Left forelimb (tissue), 1 donor: ENCODE results near the gene GALNT7.
A peak's percentile ranks its signal among the peaks of the same experiment; 100 is the strongest.

Experiments used
- DNase-seq: peaks from one replicate; pipeline ENCODE4 v3.0.0-alpha.2; 2018; ENCODE audit warnings: low spot score

The GALNT7 gene

DNA sequence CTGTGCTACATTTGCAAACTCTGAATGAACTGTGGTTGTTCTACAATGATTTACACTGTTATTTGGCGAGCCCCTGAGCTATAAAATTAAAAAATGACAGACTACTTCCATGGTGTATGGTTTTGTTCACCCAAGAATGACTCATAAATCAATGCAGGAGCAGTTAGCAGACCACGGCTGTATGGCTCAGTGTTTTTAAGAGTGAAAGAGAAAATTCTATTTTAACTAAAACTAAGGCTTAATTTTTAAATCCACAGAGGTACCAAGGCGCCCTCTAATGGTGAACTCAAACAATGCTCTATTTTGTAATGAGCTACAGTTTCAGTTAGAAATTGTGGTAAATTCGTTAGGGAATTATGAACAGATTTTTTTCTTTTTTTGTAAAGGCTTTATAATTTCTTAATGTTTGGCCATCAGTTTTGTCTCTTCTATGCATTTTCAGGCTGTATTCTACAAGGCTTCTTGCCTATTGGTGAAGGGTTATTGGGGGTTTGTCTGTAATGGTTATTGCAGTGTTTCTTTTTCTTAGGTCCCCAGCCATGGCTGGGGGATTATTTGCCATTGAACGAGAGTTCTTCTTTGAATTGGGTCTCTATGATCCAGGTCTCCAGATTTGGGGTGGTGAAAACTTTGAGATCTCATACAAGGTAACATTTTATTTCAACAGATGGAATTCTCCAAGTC is 133.0 kb downstream of the GALNT7 start:
- no peak for DNase-seq

DNA sequence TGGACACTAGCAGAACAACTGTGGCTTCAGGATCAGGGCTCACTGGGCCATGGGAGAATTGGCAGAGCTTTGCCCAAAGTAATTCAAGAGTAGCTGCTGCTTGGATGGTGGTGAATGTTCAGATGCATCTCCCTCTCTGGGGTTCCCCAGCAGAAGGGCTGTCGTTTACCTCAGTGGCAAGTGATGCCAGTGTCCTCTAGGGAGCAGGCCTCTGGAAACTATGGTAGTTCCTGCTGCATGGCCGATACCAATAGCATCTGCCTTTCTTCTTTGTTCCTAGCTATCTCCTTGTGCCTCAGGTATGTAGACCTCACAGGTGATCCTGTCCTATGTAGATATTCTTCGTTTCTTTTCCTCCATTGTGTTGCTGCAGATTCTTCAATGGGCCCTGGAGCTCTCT is 139.2 kb downstream of the GALNT7 start:
- no peak for DNase-seq

DNA sequence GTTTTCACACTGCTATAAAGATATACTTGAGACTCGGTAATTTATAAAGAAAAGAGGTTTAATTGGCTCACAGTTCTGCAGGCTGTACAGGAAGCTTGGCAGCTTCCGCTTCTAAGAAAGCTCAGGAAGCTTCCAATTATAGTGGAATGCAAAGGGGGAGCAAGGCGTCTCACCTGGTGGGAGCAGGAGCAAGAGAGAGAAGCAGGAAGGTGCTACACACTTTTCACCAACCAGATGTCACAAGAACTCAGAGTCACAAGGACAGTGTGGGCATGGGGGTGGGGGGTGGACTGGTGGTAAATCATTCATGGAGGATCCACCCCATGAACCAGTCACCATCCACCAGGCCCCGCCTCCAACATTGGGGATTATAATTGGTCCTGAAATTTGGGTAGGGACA is 142.8 kb downstream of the GALNT7 start:
- DNase-seq = no peak

DNA sequence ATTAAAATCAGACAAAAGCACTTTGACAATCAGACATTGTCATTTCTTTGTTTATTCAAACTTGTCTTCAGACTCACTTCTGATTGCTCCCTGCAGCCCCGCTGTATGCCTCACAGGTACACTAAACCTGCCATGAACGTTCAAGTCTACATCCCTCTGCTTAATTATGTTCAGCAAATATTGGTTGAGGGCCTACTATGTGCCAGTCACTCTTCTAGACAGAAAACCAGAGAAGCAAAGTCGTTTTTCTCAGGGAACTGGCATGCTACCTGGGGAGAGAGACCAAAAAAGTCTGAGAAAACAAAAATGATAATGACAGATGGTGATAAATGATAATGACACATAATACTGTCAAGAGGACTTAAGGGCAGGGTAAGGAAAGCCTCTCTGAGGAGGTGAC is 146.1 kb downstream of the GALNT7 start:
- DNase-seq = no peak

DNA sequence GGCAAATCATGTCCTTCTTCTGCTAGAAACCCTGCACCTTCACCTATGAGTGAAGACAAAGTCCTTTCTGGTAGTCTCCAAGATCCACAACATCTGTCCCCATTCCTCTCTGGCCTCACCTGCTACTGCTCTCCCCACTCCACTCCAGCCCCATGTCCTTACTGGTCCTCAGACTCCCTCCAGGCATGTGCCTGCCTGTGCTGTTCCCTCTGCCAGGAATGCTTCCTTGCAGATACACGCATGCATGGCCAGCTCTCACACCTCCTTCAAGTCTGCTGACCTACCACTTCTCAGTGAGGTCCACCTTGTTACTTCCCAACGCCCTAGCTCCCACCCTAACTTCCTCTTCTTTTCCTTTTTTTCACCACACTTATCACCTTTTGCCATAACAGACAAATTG is 147.4 kb downstream of the GALNT7 start:
- DNase-seq = no peak

DNA sequence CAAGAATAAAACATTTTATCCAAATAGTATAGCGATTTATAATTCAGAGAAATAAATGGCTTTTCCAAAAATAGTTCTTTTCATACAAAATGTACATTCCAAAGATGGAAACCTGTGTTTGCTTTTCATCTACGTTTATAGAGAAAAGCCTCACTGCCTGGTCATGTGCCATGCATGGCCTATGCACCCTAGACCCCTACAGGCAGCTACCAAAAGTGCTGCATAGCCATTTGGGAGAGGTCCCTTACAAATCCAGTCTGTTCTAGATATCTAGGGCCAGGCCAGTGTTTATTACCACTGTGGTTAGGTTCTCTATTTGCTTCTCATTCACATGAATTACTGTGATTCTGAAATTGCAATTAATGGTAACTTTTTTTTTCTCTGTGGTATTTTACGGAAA is 148.4 kb downstream of the GALNT7 start:
- DNase-seq = no peak

DNA sequence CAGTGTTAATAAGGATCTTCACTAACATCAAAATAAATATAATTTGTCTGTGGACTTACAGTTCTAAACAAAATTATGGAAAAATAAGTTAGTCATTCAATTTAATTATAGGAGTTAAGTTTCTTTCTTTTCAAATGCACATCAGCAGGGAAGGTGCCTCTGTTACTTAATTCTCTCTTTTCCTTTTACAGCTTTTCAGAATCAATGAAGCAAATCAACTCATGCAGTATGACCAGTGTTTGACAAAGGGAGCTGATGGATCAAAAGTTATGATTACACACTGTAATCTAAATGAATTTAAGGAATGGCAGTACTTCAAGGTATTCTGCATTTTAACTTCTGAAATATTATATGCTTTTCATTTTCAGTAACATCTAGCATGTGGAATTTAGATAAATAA is 149.6 kb downstream of the GALNT7 start:
- no peak for DNase-seq

DNA sequence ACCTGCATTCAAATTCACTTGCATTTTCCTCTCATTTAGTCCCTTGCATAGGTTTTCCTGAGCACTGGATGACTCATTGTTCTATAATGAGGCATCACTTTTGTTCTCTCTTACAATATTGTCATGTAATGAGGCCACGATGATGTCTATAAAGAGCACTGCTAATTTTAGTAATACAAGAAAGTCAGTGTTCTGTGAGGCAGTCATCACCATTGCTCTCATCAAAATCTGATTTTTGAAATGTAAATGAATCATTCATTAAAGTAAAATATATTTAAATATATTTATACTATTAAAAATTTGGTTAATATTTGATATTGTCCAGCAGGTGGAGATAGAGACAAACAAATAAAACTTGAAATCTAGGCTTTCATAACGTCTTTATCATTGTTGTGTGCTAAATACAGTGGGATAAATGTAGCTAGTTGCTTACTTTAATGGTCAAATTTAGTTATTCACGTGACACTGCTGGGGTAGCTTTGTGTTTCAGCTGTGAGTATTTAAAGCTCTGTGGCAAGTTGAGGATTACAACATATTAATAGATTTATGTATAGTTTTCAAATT is 150.1 kb downstream of the GALNT7 start:
- no peak for DNase-seq

DNA sequence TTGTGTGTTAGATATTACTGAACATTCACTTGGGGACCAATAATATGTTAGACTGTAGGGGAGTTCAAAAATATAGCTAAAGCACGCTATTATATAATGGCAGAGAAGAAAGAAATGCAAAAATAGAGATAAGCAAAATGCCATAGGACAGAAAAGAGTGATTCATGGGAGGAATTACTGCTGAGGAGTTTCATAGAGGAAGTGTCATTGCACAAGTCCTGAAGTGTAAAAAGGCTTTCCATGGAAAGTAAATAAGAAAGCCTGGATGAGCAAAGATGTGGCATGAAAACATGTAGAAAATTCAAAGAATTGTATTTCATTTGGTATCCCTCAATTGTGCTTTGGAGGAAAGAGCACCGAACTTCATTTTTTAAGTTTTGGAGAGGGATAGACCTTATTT is 151.1 kb downstream of the GALNT7 start:
- no peak for DNase-seq

DNA sequence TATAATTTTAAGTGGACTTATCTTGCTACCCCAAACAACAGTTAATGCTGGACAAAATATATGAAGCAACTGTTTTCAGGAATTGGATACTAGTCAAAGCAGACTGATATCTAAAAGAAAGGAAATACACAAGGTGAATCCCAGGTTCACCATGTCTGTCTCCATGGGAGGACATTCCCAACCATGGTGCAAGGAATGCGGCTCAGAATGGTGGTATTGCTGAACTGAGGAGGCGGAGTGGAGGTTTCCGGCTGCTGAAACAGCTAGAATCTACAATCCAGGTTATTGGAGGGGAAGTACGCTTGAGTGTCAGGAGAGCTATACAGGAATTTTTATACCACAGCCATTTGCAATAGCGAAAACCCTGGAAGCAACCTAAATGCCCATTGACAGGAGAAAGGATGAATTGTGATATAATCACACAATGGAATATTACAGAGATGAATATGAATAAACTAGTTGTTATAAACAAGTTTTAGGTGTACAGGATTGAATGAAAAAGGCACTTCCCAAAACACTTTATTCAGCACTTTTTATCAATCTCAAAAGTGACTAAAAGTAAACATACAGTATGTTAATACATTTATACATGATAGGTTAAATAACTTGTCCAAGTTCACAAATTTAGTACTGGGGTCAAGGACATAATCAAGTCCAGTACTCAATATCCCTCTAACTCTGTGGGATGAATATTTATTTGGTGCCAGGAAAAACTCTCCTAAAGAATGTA is 156.6 kb downstream of the GALNT7 start:
- no peak for DNase-seq

DNA sequence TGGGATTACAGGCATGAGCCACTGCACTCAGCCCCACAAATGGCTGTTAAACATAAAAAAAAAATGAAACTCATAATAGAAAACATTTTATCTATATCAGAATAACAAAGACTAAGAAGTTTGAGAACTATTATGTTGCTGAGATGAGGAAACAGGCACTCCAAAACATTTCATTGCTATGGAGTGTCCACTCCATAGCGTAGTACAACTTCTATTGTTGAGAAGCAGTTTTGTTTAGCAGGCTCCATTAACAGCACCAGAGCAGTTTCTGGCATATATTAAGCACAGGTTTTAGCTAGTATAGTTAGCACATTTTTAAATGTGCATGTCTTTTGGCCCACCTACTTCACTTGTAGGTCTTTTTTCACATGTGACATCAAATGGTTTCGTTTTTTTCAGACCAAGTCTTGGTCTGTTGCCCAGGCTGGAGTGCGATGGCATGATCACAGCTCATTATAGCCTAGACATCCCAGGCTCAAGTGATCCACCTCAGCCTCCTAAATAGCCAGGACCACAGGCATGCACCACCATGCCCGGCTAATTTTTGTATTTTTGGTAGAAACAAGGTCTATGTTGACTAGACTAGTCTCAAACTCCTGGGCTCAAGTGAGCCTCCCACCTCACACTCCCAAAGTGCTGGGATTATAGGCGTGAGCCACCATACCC is 159.8 kb downstream of the GALNT7 start:
- no peak for DNase-seq

DNA sequence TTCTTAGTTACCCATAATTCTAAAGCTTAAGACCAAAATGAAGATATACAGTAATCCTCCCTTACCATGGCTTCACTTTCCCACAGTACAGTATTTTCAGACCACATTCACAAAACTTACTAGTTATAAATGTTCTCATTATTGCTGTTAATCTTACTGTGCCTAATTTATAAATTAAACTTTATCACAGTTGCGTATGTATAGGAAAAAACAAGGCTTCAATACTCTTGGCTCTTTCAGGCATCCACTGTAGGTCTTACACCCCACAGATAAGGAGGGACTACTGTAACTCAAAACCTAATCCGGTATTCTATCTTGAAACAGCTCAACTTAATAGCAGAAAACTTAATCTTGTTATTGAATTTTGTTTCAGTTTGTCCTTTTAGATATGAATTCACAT is 162.0 kb downstream of the GALNT7 start:
- DNase-seq = no peak

DNA sequence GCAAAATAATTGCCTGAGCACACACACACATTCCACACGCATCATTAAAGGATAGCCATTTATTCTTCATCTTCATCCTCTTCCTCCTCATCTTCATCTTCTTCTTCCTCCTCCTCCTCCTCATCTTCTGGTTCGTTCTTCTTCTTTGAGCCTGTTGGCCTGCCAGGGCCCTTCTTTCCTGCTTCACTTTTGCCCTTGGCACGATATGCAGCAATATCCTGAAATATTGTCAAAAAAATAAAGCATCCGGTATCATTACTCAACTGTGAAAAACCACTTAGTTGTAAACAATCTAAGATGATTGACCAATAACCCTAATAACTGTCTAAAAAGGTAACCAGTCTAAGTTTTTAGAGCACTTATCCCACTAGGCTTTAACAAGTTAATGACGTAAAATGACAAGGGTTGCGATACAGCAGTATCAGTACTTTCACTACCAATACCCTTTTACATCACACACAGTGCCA is 163.4 kb downstream of the GALNT7 start:
- DNase-seq = no peak

DNA sequence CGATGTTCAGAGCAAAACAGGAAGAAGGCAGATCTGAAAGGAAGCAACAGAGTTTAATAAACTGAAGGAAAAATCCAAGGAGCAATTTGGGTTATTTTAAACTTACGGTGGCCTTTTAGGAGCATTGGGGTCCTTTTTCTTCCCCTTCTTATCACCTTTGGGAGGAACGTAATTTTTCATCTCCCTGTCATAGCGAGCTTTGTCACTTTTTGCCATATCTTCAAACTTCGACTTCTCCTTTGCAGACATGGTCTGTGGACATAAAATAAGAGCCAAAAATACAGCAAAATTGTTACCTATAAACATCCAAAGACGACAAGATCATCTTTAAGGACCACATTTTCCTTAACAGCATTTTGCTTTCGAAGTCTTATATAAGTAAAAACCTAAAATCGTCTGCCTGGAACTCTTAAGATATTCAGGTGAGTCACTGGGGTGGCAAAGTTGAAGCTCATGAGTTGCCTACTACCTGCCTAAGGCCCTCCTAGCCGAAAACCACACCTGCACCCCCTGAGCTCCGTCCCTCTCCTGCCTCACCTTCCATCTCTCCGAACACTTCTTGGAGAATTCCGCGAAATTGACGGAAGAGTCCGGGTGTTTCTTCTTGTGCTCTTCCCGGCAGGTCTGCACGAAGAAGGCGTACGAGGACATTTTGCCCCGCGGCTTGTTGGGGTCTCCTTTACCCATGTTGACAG is 164.5 kb downstream of the GALNT7 start:
- DNase-seq = no peak

DNA sequence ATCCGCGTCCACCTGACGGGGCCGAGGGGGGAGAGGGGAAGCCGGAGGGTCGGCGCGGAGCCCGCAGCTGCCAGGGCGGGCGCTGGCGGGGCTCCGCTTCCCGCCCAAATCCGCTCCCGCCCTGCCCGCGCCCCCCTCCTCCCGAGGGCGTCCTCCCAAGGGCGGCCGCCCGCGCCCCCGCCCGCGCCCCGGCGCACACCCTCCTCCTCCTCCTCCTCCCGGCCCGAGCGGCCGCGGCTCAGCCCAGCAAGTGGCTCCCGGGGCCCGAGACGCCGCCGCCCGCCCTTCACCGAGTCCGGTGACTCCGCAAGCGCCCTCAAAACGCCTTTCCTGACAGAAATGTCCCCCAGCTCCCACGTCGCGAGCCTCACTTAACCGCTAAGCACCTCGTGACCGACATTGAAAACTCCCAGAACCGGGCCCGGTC is 165.1 kb downstream of the GALNT7 start:
- DNase-seq = peak; percentile 85

DNA sequence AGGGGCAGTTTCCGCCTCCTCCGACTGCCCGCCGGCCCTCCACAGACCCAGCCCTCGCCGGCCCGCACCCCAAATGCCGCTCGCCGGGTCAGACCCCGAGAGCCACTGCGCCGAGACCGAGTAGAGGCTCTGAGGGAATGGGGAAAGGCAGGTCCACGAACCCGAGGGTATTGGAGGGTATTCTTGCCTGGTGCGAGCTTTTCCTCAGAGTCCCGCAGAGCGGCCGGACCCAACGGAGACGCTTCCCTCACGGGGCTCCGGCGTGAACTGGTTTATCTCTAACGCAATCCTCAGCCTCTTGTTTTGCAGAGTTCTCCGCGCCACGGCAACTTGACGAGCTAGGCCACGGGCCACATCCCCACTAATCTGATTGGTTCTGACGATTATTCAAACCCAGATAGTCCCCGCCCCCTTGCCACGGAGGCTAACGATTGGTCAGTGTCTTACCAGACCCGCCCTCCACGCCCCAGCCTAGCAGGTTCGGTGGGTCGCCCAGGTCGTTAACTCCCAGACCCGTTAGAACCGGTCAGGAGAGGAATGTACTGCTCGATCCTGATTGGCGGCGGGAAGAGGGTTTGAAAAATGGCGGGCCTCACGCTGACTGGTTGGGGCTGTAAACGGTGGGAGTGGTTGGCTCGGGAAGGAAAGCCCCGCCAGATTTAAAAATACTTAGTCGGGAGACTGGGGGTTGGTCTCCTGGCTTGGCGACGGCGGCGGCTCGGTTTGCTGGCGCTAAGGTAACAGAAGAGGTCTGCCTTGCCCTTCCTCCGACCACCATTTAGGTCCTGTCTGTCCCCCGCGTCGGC is 165.7 kb downstream of the GALNT7 start, which contains the start of gene HMGB2:
Gene HMGB2 (minus strand): TSS at position 274 of the 806 bp plus-strand sequence. CDS start 709 bp downstream, outside the sequence.
- peak; percentile 99 for DNase-seq

DNA sequence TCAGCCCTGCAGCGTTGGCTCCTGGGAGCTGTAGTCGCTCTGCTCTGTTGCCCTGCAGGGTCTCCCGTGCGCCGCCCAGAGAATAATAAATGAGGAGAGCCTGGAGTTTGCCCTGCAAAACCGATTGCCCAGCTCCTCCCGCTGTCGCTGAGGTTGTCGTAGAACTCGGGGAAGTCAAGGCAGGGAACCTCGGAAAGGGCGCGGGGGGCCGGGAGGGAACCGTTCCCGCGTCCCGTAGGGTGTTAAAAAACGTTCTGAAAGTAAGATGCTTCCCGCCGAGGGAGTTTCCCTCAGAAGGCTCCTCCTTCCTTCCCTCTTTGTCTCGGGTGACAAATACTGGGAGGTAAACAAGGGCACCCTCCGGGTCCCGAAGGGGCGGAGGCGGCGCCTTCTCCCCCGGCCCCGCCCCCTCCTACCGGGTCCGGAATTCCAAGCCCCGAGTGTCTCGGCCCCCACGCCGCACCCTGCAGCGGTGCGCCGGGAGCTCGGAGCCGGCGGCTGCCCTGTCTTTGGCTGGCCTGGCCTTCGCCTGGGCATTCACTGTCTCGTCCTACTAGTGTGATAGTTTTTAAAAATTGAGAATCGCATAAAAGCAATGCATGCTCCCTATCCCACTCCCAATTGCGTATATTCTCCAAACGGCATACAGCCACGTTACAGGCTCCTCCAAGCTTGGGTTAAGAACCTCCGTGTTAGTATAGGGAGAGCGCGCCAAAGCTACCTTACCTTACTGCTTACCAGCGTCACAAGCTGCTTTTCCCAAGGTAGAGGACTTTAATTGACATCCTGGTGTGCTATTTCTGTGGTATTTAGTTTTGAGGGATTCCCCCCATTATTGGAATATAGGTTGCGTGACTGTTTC is 166.5 kb downstream of the GALNT7 start:
- peak; percentile 79 for DNase-seq

DNA sequence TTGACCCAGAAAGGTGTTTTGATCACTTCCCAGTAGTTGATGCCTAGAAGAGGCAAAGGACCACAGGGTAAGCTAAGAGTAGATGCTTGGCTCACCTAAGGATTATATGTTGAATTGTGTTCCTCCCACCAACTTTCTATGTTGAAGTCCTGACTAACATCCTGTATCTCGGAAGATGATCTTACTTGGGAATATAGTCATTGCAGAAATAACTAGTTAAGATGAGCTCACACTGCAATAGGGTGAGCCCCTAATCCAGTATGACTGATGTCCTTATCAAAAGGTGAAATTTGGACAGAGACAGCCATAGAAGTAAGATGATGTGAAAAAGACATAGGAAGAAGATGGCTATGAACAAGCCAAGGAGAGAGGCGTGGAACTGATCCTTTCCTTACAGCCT is 168.9 kb downstream of the GALNT7 start:
- DNase-seq = no peak

DNA sequence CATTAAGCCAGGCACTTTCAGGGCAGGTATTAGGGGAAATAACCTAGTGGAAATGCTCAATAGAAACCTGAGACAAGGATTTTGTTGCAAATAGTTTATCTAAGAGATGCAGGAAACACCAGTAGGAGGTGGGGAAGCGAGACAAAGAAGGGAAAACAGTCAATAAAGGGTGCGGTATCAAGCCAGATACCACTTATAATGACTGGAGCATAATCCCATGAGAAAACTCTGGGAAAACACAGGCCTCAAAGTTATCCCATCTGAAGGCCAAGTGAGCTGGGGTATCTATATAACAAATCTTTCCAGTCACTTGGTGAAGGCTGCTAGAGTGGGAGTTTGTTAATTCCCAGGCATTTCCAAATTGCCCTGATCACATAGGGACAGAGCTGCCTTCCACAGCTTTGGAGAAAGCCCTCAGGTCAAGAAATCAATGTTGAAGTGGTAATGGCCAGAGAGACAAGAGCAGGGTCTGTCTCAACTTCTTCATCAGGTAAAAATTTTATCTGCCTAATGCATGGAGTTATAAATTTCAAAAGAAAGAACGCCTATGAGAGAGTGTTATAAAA is 175.3 kb downstream of the GALNT7 start:
- no peak for DNase-seq

DNA sequence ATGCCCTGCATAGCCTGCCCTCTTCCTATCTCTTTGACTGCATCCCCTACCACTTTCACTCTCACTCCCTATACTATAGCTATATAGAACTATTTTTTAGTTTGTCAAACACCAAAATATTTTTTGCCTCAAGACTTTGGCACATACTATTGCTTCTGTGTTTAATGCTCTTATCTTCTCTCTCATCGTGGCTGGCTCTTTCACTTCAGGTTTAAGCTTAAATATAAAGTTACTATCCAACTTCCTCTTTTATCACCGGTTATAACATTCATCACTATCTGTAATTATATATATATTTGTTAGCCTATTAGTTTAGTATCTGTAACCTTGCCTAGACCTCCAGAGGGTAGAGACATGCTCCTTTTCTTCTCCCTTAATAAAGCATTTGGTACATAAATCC is 177.0 kb downstream of the GALNT7 start:
- DNase-seq = no peak
